ENCODE data around the gene ZFAND2A. TPM values are rescaled to one million over a fixed set of nuclear protein-coding genes. Genes with fewer than 3 reads are reported as not detected.
"Not testable (repeated sequence)": the region's sequence is repeated elsewhere in the genome, so short reads cannot be mapped to it uniquely, and the experiment has no call there.

Gene ZFAND2A
- 95.9 TPM for total RNA-seq
- 10 to 100 TPM; 37.2 to 63.2 (median 57.4) TPM for polyA plus RNA-seq

- peak within 1 kb of the TSS; percentile 88 to 95 (median 94) for H3K27ac Mint-ChIP-seq
- Histone ChIP-seq H3K4me3 (ENCODE audit: low read depth, low read length) (peak within 1 kb of the TSS; percentile 82), H3K9me3 (ENCODE audit: control insufficient read depth in 2 of 2, low read length in 2 of 2) (no peaks in the 10 kb centered on the region), H3K27ac (ENCODE audit: insufficient read depth, low read length, poor library complexity, severe bottlenecking) (peak within 1 kb of the TSS; percentile 90), H3K4me1 (ENCODE audit: control insufficient read depth, insufficient read depth, low read length, poor library complexity, severe bottlenecking) (peaks cover 21% of the 10 kb centered on the region), H3K36me3 (ENCODE audit: control insufficient read depth, insufficient read depth, low read length) (peaks cover 14% of the 10 kb centered on the region), H3K27me3 (ENCODE audit: control insufficient read depth, insufficient read depth, low read length) (no peaks in the 10 kb centered on the region)
- peak; percentile 98 to 99 (median 99) for DNase-seq
- no peaks in the 10 kb centered on the region for H3K27me3 Mint-ChIP-seq
- H3K9me3 Mint-ChIP-seq: no peaks in the 10 kb centered on the region
- H3K4me3 Mint-ChIP-seq: peak within 1 kb of the TSS; percentile 89 to 93 (median 90)
- H3K36me3 Mint-ChIP-seq: peaks cover 15% of the 10 kb centered on the region
- ATAC-seq (ENCODE audit: low read depth in 2 of 2): peak; percentile 98 to 99
- H3K4me1 Mint-ChIP-seq: peaks cover 6 to 35% (median 16%) of the 10 kb centered on the region in 4 donors
Observed at GRCh38 chr7:1159891-1160669, at the start of gene ZFAND2A. Gene ZFAND2A, minus strand, starts transcription at chr7:1160196. Its CDS starts 1,984 bp downstream, at chr7:1158212.

- H3K27ac ChIP-seq (ENCODE audit: insufficient read depth, low read length, poor library complexity, severe bottlenecking): no peak overlapping the region
- H3K4me3 Mint-ChIP-seq: no peak overlapping the region
Observed at GRCh38 chr7:1209097-1209496, 49.1 kb upstream of the ZFAND2A start.

GRCh38 chr7:1205742-1206141, 45.7 kb upstream of the ZFAND2A start:
- DNase-seq; H3K36me3 Mint-ChIP-seq; H3K4me1 Mint-ChIP-seq; ATAC-seq (ENCODE audit: low read depth in 2 of 2); H3K27me3 ChIP-seq (ENCODE audit: control insufficient read depth, insufficient read depth, low read length); H3K27ac Mint-ChIP-seq; H3K4me1 ChIP-seq (ENCODE audit: control insufficient read depth, insufficient read depth, low read length, poor library complexity, severe bottlenecking); H3K4me3 ChIP-seq (ENCODE audit: low read depth, low read length); H3K9me3 Mint-ChIP-seq; H3K27ac ChIP-seq (ENCODE audit: insufficient read depth, low read length, poor library complexity, severe bottlenecking); H3K36me3 ChIP-seq (ENCODE audit: control insufficient read depth, insufficient read depth, low read length); H3K4me3 Mint-ChIP-seq; H3K9me3 ChIP-seq (ENCODE audit: control insufficient read depth in 2 of 2, low read length in 2 of 2): not testable (repeated sequence)
- H3K27me3 Mint-ChIP-seq: peaks cover 38% of the 10 kb centered on the region

More at GRCh38 chr7:1209097-1209496, 49.1 kb upstream of the ZFAND2A start:
- H3K4me3 ChIP-seq (ENCODE audit: low read depth, low read length): no peak overlapping the region
- no peaks in the 10 kb centered on the region for H3K36me3 ChIP-seq (ENCODE audit: control insufficient read depth, insufficient read depth, low read length)
- peaks cover 49% of the 10 kb centered on the region for H3K27me3 Mint-ChIP-seq
- no peaks in the 10 kb centered on the region for H3K9me3 Mint-ChIP-seq
- peaks cover 3% of the 10 kb centered on the region for H3K27me3 ChIP-seq (ENCODE audit: control insufficient read depth, insufficient read depth, low read length)
- ATAC-seq (ENCODE audit: low read depth in 2 of 2) (no peak), DNase-seq (no peak)
- peak overlapping the region in 1 of 3 donors; percentile 32 for H3K27ac Mint-ChIP-seq
- H3K36me3 Mint-ChIP-seq: no peaks in the 10 kb centered on the region
- no peaks in the 10 kb centered on the region for H3K4me1 Mint-ChIP-seq
- no peaks in the 10 kb centered on the region for H3K4me1 ChIP-seq (ENCODE audit: control insufficient read depth, insufficient read depth, low read length, poor library complexity, severe bottlenecking)
- no peaks in the 10 kb centered on the region for H3K9me3 ChIP-seq (ENCODE audit: control insufficient read depth in 2 of 2, low read length in 2 of 2)

- Mint-ChIP-seq H3K4me1 (no peaks in the 10 kb centered on the region), H3K27me3 (peaks cover 28% of the 10 kb centered on the region), H3K27ac (no peak overlapping the region), H3K4me3 (no peak overlapping the region), H3K36me3 (no peaks in the 10 kb centered on the region), H3K9me3 (no peaks in the 10 kb centered on the region)
- Histone ChIP-seq H3K27ac (ENCODE audit: insufficient read depth, low read length, poor library complexity, severe bottlenecking) (no peak overlapping the region), H3K36me3 (ENCODE audit: control insufficient read depth, insufficient read depth, low read length) (no peaks in the 10 kb centered on the region), H3K4me1 (ENCODE audit: control insufficient read depth, insufficient read depth, low read length, poor library complexity, severe bottlenecking) (no peaks in the 10 kb centered on the region), H3K27me3 (ENCODE audit: control insufficient read depth, insufficient read depth, low read length) (peaks cover 3% of the 10 kb centered on the region), H3K9me3 (ENCODE audit: control insufficient read depth in 2 of 2, low read length in 2 of 2) (no peaks in the 10 kb centered on the region), H3K4me3 (ENCODE audit: low read depth, low read length) (no peak overlapping the region)
- no peak for DNase-seq
- ATAC-seq (ENCODE audit: low read depth in 2 of 2): no peak
Observed at GRCh38 chr7:1204460-1205140, 44.6 kb upstream of the ZFAND2A start.

GRCh38 chr7:1202914-1203313, 42.9 kb upstream of the ZFAND2A start:
- H3K27ac ChIP-seq (ENCODE audit: insufficient read depth, low read length, poor library complexity, severe bottlenecking); H3K27ac Mint-ChIP-seq; DNase-seq; H3K4me1 ChIP-seq (ENCODE audit: control insufficient read depth, insufficient read depth, low read length, poor library complexity, severe bottlenecking); H3K36me3 Mint-ChIP-seq; H3K9me3 ChIP-seq (ENCODE audit: control insufficient read depth in 2 of 2, low read length in 2 of 2); H3K4me1 Mint-ChIP-seq; ATAC-seq (ENCODE audit: low read depth in 2 of 2); H3K9me3 Mint-ChIP-seq; H3K27me3 ChIP-seq (ENCODE audit: control insufficient read depth, insufficient read depth, low read length); H3K36me3 ChIP-seq (ENCODE audit: control insufficient read depth, insufficient read depth, low read length); H3K4me3 ChIP-seq (ENCODE audit: low read depth, low read length); H3K4me3 Mint-ChIP-seq: not testable (repeated sequence)
- H3K27me3 Mint-ChIP-seq: peaks cover 15% of the 10 kb centered on the region

GRCh38 chr7:1201916-1202315, 41.9 kb upstream of the ZFAND2A start:
- Histone ChIP-seq H3K9me3 (ENCODE audit: control insufficient read depth in 2 of 2, low read length in 2 of 2) (no peaks in the 10 kb centered on the region), H3K27ac (ENCODE audit: insufficient read depth, low read length, poor library complexity, severe bottlenecking) (no peak overlapping the region), H3K27me3 (ENCODE audit: control insufficient read depth, insufficient read depth, low read length) (no peaks in the 10 kb centered on the region), H3K4me1 (ENCODE audit: control insufficient read depth, insufficient read depth, low read length, poor library complexity, severe bottlenecking) (no peaks in the 10 kb centered on the region), H3K36me3 (ENCODE audit: control insufficient read depth, insufficient read depth, low read length) (no peaks in the 10 kb centered on the region), H3K4me3 (ENCODE audit: low read depth, low read length) (no peak overlapping the region)
- Mint-ChIP-seq H3K4me3 (no peak overlapping the region), H3K36me3 (no peaks in the 10 kb centered on the region), H3K9me3 (no peaks in the 10 kb centered on the region), H3K4me1 (no peaks in the 10 kb centered on the region), H3K27me3 (peaks cover 14% of the 10 kb centered on the region), H3K27ac (no peak overlapping the region)
- DNase-seq (no peak), ATAC-seq (ENCODE audit: low read depth in 2 of 2) (no peak)

- Mint-ChIP-seq H3K4me1 (peaks cover 0 to 2% (median 0%) of the 10 kb centered on the region in 4 donors), H3K36me3 (no peaks in the 10 kb centered on the region), H3K4me3 (no peak overlapping the region), H3K27me3 (peaks cover 11% of the 10 kb centered on the region), H3K9me3 (no peaks in the 10 kb centered on the region), H3K27ac (no peak overlapping the region)
- no peak overlapping the region for H3K27ac ChIP-seq (ENCODE audit: insufficient read depth, low read length, poor library complexity, severe bottlenecking)
- DNase-seq (no peak), ATAC-seq (ENCODE audit: low read depth in 2 of 2) (no peak)
- no peaks in the 10 kb centered on the region for H3K27me3 ChIP-seq (ENCODE audit: control insufficient read depth, insufficient read depth, low read length)
- H3K9me3 ChIP-seq (ENCODE audit: control insufficient read depth in 2 of 2, low read length in 2 of 2): no peaks in the 10 kb centered on the region
- no peaks in the 10 kb centered on the region for H3K36me3 ChIP-seq (ENCODE audit: control insufficient read depth, insufficient read depth, low read length)
- H3K4me3 ChIP-seq (ENCODE audit: low read depth, low read length): no peak overlapping the region
- H3K4me1 ChIP-seq (ENCODE audit: control insufficient read depth, insufficient read depth, low read length, poor library complexity, severe bottlenecking): no peaks in the 10 kb centered on the region
Observed at GRCh38 chr7:1200045-1200444, 40.0 kb upstream of the ZFAND2A start.
